ENCODE results near the gene AFF3.

The AFF3 gene

GRCh38 chr2:100136310-100136709 lies 6.1 kb downstream of the AFF3 start:
- Histone ChIP-seq H4K20me1 (ENCODE audit: insufficient read depth, low read length) (no peaks in the 10 kb centered on the region), H3K9ac (ENCODE audit: low read length) (no peak overlapping the region), H3K4me2 (ENCODE audit: low read depth, low read length) (no peak overlapping the region), H3F3A (ENCODE audit: insufficient read depth, low read length) (no peaks in the 10 kb centered on the region), H3K4me3 (ENCODE audit: low read length) (no peak overlapping the region), H3K9me2 (replicated peaks; ENCODE audit: insufficient read depth, low read length) (no peaks in the 10 kb centered on the region), H3K36me3 (replicated peaks; ENCODE audit: insufficient read depth, low read length) (no peaks in the 10 kb centered on the region), H3K9me3 (replicated peaks; ENCODE audit: insufficient read depth, low read length) (no peaks in the 10 kb centered on the region), H3K27ac (ENCODE audit: low read length) (no peak overlapping the region), H2AFZ (ENCODE audit: low read length) (no peak overlapping the region), H3K4me1 (ENCODE audit: low read length) (no peaks in the 10 kb centered on the region), H3K27me3 (replicated peaks; ENCODE audit: insufficient read depth, low read length) (peaks cover 7% of the 10 kb centered on the region; the same call in 1 of the 2 replicates), H3K79me2 (ENCODE audit: low read length) (no peaks in the 10 kb centered on the region)
- TF ChIP-seq CTCF (IDR thresholded peaks at IDR 0.05; ENCODE audit: low read length) (no peak), EZH2 (optimal IDR thresholded peaks at IDR 0.05; ENCODE audit: low read depth, low read length) (no peak), EZH2phosphoT487 (IDR thresholded peaks at IDR 0.05; ENCODE audit: low read length) (no peak)
- no peak for DNase-seq

GRCh38 chr2:100135415-100135814 lies 7.0 kb downstream of the AFF3 start:
- TF ChIP-seq CTCF (IDR thresholded peaks at IDR 0.05; ENCODE audit: low read length): no peak
- no peak for TF ChIP-seq EZH2phosphoT487 (IDR thresholded peaks at IDR 0.05; ENCODE audit: low read length)
- no peak for TF ChIP-seq EZH2 (optimal IDR thresholded peaks at IDR 0.05; ENCODE audit: low read depth, low read length)
- H3K4me2 ChIP-seq (ENCODE audit: low read depth, low read length): no peak overlapping the region

GRCh38 chr2:100130595-100131391 lies 11.6 kb downstream of the AFF3 start:
- TF ChIP-seq EZH2phosphoT487 (IDR thresholded peaks at IDR 0.05; ENCODE audit: low read length) (no peak), CTCF (IDR thresholded peaks at IDR 0.05; ENCODE audit: low read length) (no peak), EZH2 (optimal IDR thresholded peaks at IDR 0.05; ENCODE audit: low read depth, low read length) (no peak)
- no peaks in the 10 kb centered on the region for H3K9me3 ChIP-seq (replicated peaks; ENCODE audit: insufficient read depth, low read length)
- no peaks in the 10 kb centered on the region for H3K9me2 ChIP-seq (replicated peaks; ENCODE audit: insufficient read depth, low read length)
- no peaks in the 10 kb centered on the region for H4K20me1 ChIP-seq (ENCODE audit: insufficient read depth, low read length)
- DNase-seq: no peak
- no peak overlapping the region for H3K4me3 ChIP-seq (ENCODE audit: low read length)
- no peak overlapping the region for H3K4me2 ChIP-seq (ENCODE audit: low read depth, low read length)
- H2AFZ ChIP-seq (ENCODE audit: low read length): no peak overlapping the region
- H3F3A ChIP-seq (ENCODE audit: insufficient read depth, low read length): no peaks in the 10 kb centered on the region
- H3K79me2 ChIP-seq (ENCODE audit: low read length): no peaks in the 10 kb centered on the region
- no peaks in the 10 kb centered on the region for H3K27me3 ChIP-seq (replicated peaks; ENCODE audit: insufficient read depth, low read length)
- H3K36me3 ChIP-seq (replicated peaks; ENCODE audit: insufficient read depth, low read length): no peaks in the 10 kb centered on the region
- H3K4me1 ChIP-seq (ENCODE audit: low read length): no peaks in the 10 kb centered on the region
- H3K9ac ChIP-seq (ENCODE audit: low read length): no peak overlapping the region
- H3K27ac ChIP-seq (ENCODE audit: low read length): no peak overlapping the region

More at GRCh38 chr2:100135415-100135814, 7.0 kb downstream of the AFF3 start:
- Histone ChIP-seq H3K27me3 (replicated peaks; ENCODE audit: insufficient read depth, low read length) (no peaks in the 10 kb centered on the region), H3F3A (ENCODE audit: insufficient read depth, low read length) (no peaks in the 10 kb centered on the region), H3K79me2 (ENCODE audit: low read length) (no peaks in the 10 kb centered on the region), H3K9me3 (replicated peaks; ENCODE audit: insufficient read depth, low read length) (no peaks in the 10 kb centered on the region), H2AFZ (ENCODE audit: low read length) (no peak overlapping the region), H3K27ac (ENCODE audit: low read length) (no peak overlapping the region), H3K9me2 (replicated peaks; ENCODE audit: insufficient read depth, low read length) (no peaks in the 10 kb centered on the region), H3K9ac (ENCODE audit: low read length) (no peak overlapping the region), H3K4me1 (ENCODE audit: low read length) (no peaks in the 10 kb centered on the region), H3K4me3 (ENCODE audit: low read length) (no peak overlapping the region), H4K20me1 (ENCODE audit: insufficient read depth, low read length) (no peaks in the 10 kb centered on the region), H3K36me3 (replicated peaks; ENCODE audit: insufficient read depth, low read length) (no peaks in the 10 kb centered on the region)
- no peak for DNase-seq
